Tibial nerve (tissue), 4 donors: ENCODE results near the gene CNMD. TPM values are rescaled to one million over a fixed set of nuclear protein-coding genes. Genes with fewer than 3 reads are reported as not detected.

Source experiments
- DNase-seq, 2 donors: peaks; one replicate each; pipeline ENCODE4 v3.0.0-alpha.2; 2019; ENCODE audit warnings: low spot score in 2 of 2
- H3K27ac ChIP-seq, 4 donors: fragments of 200-600 bp; sonication (generic) in 3 of 4; one replicate each; pipeline ENCODE4 v1.5.1; 2017 to 2019; ENCODE audit warnings: mild to moderate bottlenecking in 1 of 4
- H3K27me3 ChIP-seq, 2 donors: fragments of 200-600 bp; sonication (generic) in 1 of 2; one replicate each; pipeline versions ENCODE4 v1.5.1 to v1.6.0; 2017 to 2019
- H3K36me3 ChIP-seq, 3 donors: fragments of 200-600 bp; sonication (generic); one replicate each; pipeline ENCODE4 v1.5.1; 2018 to 2019
- H3K4me1 ChIP-seq, 4 donors: fragments of 200-600 bp; sonication (generic) in 3 of 4; one replicate each; pipeline ENCODE4 v1.5.1; 2017 to 2019
- H3K4me3 ChIP-seq, 4 donors: fragments of 200-600 bp; sonication (generic) in 3 of 4; one replicate each; pipeline ENCODE4 v1.5.1; 2017 to 2019; ENCODE audit warnings: mild to moderate bottlenecking in 1 of 4, moderate library complexity in 1 of 4
- H3K9me3 ChIP-seq, 4 donors: fragments of 200-600 bp; sonication (generic) in 3 of 4; one replicate each; pipeline ENCODE4 v1.5.1; 2017 to 2019
- EP300 ChIP-seq, 2 donors: sonication (generic); formaldehyde crosslinking; IDR thresholded peaks; one replicate each; pipeline ENCODE4 v1.6.1; 2017; ENCODE audit warnings: antibody characterized with exemption in 2 of 2, mild to moderate bottlenecking in 1 of 2
- POLR2A ChIP-seq, 2 donors: fragments of 450-650 bp; IDR thresholded peaks; one replicate each; pipeline ENCODE4 v1.6.1; 2017; ENCODE audit warnings: antibody characterized with exemption in 2 of 2, mild to moderate bottlenecking in 2 of 2, moderate library complexity in 2 of 2
- WGBS, 2 donors: methylation state at CpG; one replicate each; pipeline ENCODE4 v1.1.5; 2018; 5-methylcytosine and 5-hydroxymethylcytosine counted together
- total RNA-seq, 4 donors: library from RNA; depleted of rRNA; stranded (reverse); fragments of >200 nt; gene quantifications; one replicate each; pipeline ENCODE4 v1.1.0, GENCODE V29; 2016
- TF ChIP-seq, protein P1 (sequence below), 5 experiments: fragments of 200-600 bp in 3 of 5; fragments of 450-650 bp in 2 of 5; sonication (generic) in 3 of 5; IDR thresholded peaks; one replicate each; pipeline ENCODE4 v1.5.1; 2016 to 2019; ENCODE audit warnings: antibody characterized with exemption in 5 of 5, mild to moderate bottlenecking in 3 of 5, moderate library complexity in 2 of 5

Gene CNMD
- total RNA-seq, 4 donors from 2014 or later = not detected

DNA sequence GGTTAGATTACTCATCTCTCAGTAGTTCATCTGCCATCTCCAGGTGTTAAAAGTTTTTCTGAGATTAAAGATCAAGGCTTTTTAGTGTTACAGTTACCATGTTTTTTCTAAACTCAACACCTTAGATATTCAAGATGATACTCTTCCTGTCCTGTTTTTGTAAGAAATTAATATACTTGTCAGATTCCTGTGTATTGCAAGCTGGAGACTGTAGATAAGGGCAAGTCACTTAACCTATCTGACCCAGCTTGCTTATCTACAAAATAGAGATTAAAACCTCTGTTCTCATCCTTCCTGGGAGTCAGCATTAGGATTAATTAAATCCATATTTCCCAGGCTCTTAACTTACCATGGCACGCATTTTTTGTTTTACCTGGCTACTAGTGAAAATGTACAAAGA is 61.8 kb downstream of the CNMD start:
- Histone ChIP-seq H3K4me1 (peaks cover 0 to 5% (median 2%) of the 10 kb centered on the region in 4 donors), H3K27ac (no peak overlapping the region), H3K36me3 (peaks cover 0 to 56% (median 0%) of the 10 kb centered on the region in 3 donors), H3K4me3 (no peak overlapping the region), H3K27me3 (no peaks in the 10 kb centered on the region), H3K9me3 (no peaks in the 10 kb centered on the region)
- TF ChIP-seq, protein P1, sequence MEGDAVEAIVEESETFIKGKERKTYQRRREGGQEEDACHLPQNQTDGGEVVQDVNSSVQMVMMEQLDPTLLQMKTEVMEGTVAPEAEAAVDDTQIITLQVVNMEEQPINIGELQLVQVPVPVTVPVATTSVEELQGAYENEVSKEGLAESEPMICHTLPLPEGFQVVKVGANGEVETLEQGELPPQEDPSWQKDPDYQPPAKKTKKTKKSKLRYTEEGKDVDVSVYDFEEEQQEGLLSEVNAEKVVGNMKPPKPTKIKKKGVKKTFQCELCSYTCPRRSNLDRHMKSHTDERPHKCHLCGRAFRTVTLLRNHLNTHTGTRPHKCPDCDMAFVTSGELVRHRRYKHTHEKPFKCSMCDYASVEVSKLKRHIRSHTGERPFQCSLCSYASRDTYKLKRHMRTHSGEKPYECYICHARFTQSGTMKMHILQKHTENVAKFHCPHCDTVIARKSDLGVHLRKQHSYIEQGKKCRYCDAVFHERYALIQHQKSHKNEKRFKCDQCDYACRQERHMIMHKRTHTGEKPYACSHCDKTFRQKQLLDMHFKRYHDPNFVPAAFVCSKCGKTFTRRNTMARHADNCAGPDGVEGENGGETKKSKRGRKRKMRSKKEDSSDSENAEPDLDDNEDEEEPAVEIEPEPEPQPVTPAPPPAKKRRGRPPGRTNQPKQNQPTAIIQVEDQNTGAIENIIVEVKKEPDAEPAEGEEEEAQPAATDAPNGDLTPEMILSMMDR (IDR thresholded peaks at IDR 0.05) = no peak
- TF ChIP-seq POLR2A (IDR thresholded peaks at IDR 0.05) (no peak), EP300 (IDR thresholded peaks at IDR 0.05) (no peak)
- no peak for DNase-seq
- WGBS, 2 donors = 98% methylated on average over 1 of the region's 1 CpG

DNA sequence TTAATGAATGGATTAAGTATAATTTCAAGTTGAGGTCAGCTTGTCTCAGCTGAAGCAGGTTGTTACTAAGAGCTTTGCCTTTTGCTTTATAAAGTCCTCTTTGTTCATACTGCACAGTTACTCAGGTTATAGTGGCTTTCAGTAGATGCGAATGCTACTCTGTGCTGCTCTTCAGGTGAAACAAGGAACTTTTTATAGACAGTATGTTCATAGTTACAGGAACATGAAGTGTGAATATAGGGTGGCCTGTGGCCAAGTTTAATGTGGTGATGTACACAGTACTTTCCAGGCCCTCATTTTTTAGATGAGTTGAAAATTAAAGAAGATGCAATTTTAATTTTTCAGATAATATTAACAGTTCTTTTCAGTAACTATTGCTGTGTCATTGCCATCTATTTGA is 66.2 kb downstream of the CNMD start:
- Histone ChIP-seq H3K27ac (no peak overlapping the region), H3K36me3 (peaks cover 0 to 28% (median 0%) of the 10 kb centered on the region in 3 donors)

GRCh38 chr13:52670726-52671125 is 68.9 kb downstream of the CNMD start:
- H3K9me3 ChIP-seq = no peaks in the 10 kb centered on the region
- no peak for DNase-seq
- WGBS, 2 donors = 93 to 95% methylated on average over 8 of the region's 8 CpGs
- H3K27me3 ChIP-seq = no peaks in the 10 kb centered on the region
- H3K4me3 ChIP-seq = no peak overlapping the region
- H3K27ac ChIP-seq = no peak overlapping the region
- peaks cover 0 to 5% (median 2%) of the 10 kb centered on the region in 4 donors for H3K4me1 ChIP-seq
- peaks cover 0 to 37% (median 4%) of the 10 kb centered on the region in 3 donors for H3K36me3 ChIP-seq
- TF ChIP-seq EP300 (IDR thresholded peaks at IDR 0.05) = no peak
- TF ChIP-seq, protein P1 (IDR thresholded peaks at IDR 0.05) = no peak
- TF ChIP-seq POLR2A (IDR thresholded peaks at IDR 0.05) = no peak

More for the DNA sequence above, 66.2 kb downstream of the CNMD start:
- no peak overlapping the region for H3K4me3 ChIP-seq
- no peaks in the 10 kb centered on the region for H3K27me3 ChIP-seq
- no peak for DNase-seq
- WGBS, 2 donors = 76 to 95% methylated on average over 1 of the region's 1 CpG
- no peaks in the 10 kb centered on the region for H3K9me3 ChIP-seq
- TF ChIP-seq, protein P1 (IDR thresholded peaks at IDR 0.05) = no peak
- TF ChIP-seq EP300 (IDR thresholded peaks at IDR 0.05) (no peak), POLR2A (IDR thresholded peaks at IDR 0.05) (no peak)
- H3K4me1 ChIP-seq = peaks cover 0 to 5% (median 2%) of the 10 kb centered on the region in 4 donors

- TF ChIP-seq, protein P1 (IDR thresholded peaks at IDR 0.05) = no peak
- no peak for TF ChIP-seq POLR2A (IDR thresholded peaks at IDR 0.05)
- no peak for TF ChIP-seq EP300 (IDR thresholded peaks at IDR 0.05)
- Histone ChIP-seq H3K36me3 (peaks cover 0 to 35% (median 4%) of the 10 kb centered on the region in 3 donors), H3K4me3 (no peak overlapping the region), H3K9me3 (no peaks in the 10 kb centered on the region), H3K27me3 (no peaks in the 10 kb centered on the region), H3K27ac (no peak overlapping the region), H3K4me1 (peaks cover 0 to 2% (median 0%) of the 10 kb centered on the region in 4 donors)
- DNase-seq = no peak
- WGBS, 2 donors = 57 to 60% methylated on average over 2 of the region's 2 CpGs
Measured at GRCh38 chr13:52669677-52670076, 69.9 kb downstream of the CNMD start.

- H3K27me3 ChIP-seq = no peaks in the 10 kb centered on the region
- H3K36me3 ChIP-seq = peaks cover 0 to 70% (median 8%) of the 10 kb centered on the region in 3 donors
- no peak for TF ChIP-seq EP300 (IDR thresholded peaks at IDR 0.05)
- TF ChIP-seq, protein P1 (IDR thresholded peaks at IDR 0.05) = peak in 1 of 5 experiments; percentile 29
- H3K4me3 ChIP-seq = no peak overlapping the region
- no peak overlapping the region for H3K27ac ChIP-seq
- H3K9me3 ChIP-seq = no peaks in the 10 kb centered on the region
- H3K4me1 ChIP-seq = peaks cover 0 to 2% (median 0%) of the 10 kb centered on the region in 4 donors
- no peak for DNase-seq
Measured at GRCh38 chr13:52665325-52665724, 74.3 kb downstream of the CNMD start.
